ENCODE measurements around the gene PYGL. TPM values are rescaled to one million over a fixed set of nuclear protein-coding genes. Genes with fewer than 3 reads are reported as not detected.

PYGL gene
- total RNA-seq, 2 donors from 2014 or later, result 7.0 to 27.1 TPM

GRCh38 chr14:50882932-50883826 lies 61.1 kb downstream of the PYGL start:
- no peak for TF ChIP-seq CTCF (IDR thresholded peaks at IDR 0.05)
- H3K4me3 ChIP-seq, result no peak overlapping the region
- H3K4me1 ChIP-seq, result no peaks in the 10 kb centered on the region
- no peak overlapping the region for H3K27ac ChIP-seq
- no peaks in the 10 kb centered on the region for H3K9me3 ChIP-seq
- no peaks in the 10 kb centered on the region for H3K36me3 ChIP-seq
- no peak for DNase-seq (ENCODE audit: low spot score)
- no peaks in the 10 kb centered on the region for H3K27me3 ChIP-seq

GRCh38 chr14:50875359-50876070 lies 68.8 kb downstream of the PYGL start:
- Histone ChIP-seq H3K4me3 (no peak overlapping the region), H3K4me1 (no peaks in the 10 kb centered on the region), H3K27ac (no peak overlapping the region), H3K27me3 (peaks cover 5 to 8% of the 10 kb centered on the region in 2 donors), H3K9me3 (no peaks in the 10 kb centered on the region), H3K36me3 (no peaks in the 10 kb centered on the region)
- DNase-seq (ENCODE audit: low spot score), result no peak
- no peak for TF ChIP-seq CTCF (IDR thresholded peaks at IDR 0.05)

GRCh38 chr14:50874757-50875156 lies 69.5 kb downstream of the PYGL start:
- no peaks in the 10 kb centered on the region for H3K36me3 ChIP-seq
- no peaks in the 10 kb centered on the region for H3K9me3 ChIP-seq
- peaks cover 5 to 8% of the 10 kb centered on the region in 2 donors for H3K27me3 ChIP-seq
- TF ChIP-seq CTCF (IDR thresholded peaks at IDR 0.05), result no peak
- no peaks in the 10 kb centered on the region for H3K4me1 ChIP-seq
- no peak for DNase-seq (ENCODE audit: low spot score)
- H3K27ac ChIP-seq, result no peak overlapping the region
- H3K4me3 ChIP-seq, result no peak overlapping the region

GRCh38 chr14:50871914-50872732 lies 72.2 kb downstream of the PYGL start, which contains the start of gene ABHD12B:
ABHD12B (plus strand) TSS chr14:50872053; CDS start chr14:50872175, 122 bp downstream.
- no peak for DNase-seq (ENCODE audit: low spot score)
- peak within 1 kb of the TSS in 1 of 2 donors; percentile 43 for H3K4me3 ChIP-seq
- peaks cover 5 to 8% of the 10 kb centered on the region in 2 donors for H3K27me3 ChIP-seq
- H3K27ac ChIP-seq, result no peak within 1 kb of the TSS
- TF ChIP-seq CTCF (IDR thresholded peaks at IDR 0.05), result no peak
- H3K36me3 ChIP-seq, result no peaks in the 10 kb centered on the region
- no peaks in the 10 kb centered on the region for H3K4me1 ChIP-seq
- H3K9me3 ChIP-seq, result no peaks in the 10 kb centered on the region

GRCh38 chr14:50871228-50871627 lies 73.1 kb downstream of the PYGL start:
- H3K27me3 ChIP-seq, result peaks cover 5 to 8% of the 10 kb centered on the region in 2 donors

More at GRCh38 chr14:50871228-50871627, 73.1 kb downstream of the PYGL start:
- no peak overlapping the region for H3K4me3 ChIP-seq
- TF ChIP-seq CTCF (IDR thresholded peaks at IDR 0.05), result no peak
- no peaks in the 10 kb centered on the region for H3K4me1 ChIP-seq
- no peak for DNase-seq (ENCODE audit: low spot score)
- no peak overlapping the region for H3K27ac ChIP-seq
- H3K9me3 ChIP-seq, result no peaks in the 10 kb centered on the region
- no peaks in the 10 kb centered on the region for H3K36me3 ChIP-seq
